ENCODE data around the gene CCDC24. TPM values are rescaled to one million over a fixed set of nuclear protein-coding genes. Genes with fewer than 3 reads are reported as not detected.

CCDC24 gene
- total and polyA plus RNA-seq, 2 of the 13 experiments (the other 11 are each of a cell fraction or from before 2014, with no cell fraction given): 1.4 to 2.9 TPM

GRCh38 chr1:43945674-43946235 lies 45.6 kb upstream of the CCDC24 start:
- peaks cover 27% of the 10 kb centered on the region for H3K4me1 ChIP-seq (ENCODE audit: insufficient read depth, low read length)
- peak overlapping the region; percentile 69 to 90 (median 79) for H3K4me3 ChIP-seq (replicated peaks in 1 of 3; ENCODE audit: insufficient read depth in 1 of 3, low read depth in 2 of 3, low read length in 3 of 3)
- H3K27ac ChIP-seq (ENCODE audit: extremely low read length, insufficient read depth, low read length): peak overlapping the region; percentile 21
- no peak overlapping the region for H2AFZ ChIP-seq (ENCODE audit: low read length)
- H3K9me3 ChIP-seq (ENCODE audit: low read length): no peaks in the 10 kb centered on the region
- no peak for ATAC-seq
- H3K9ac ChIP-seq (ENCODE audit: insufficient read depth, low read depth, low read length): peak overlapping the region; percentile 94
- 7% methylated on average over 3 of the region's 3 CpGs for WGBS (ENCODE audit: low lambda C conversion rate)
- peaks cover 11% of the 10 kb centered on the region for H3K79me2 ChIP-seq (ENCODE audit: insufficient read depth, low read length)
- peak overlapping the region; percentile 84 for H3K4me2 ChIP-seq (ENCODE audit: low read depth, low read length)
- H3K27me3 ChIP-seq (ENCODE audit: control insufficient read depth in 1 of 2, insufficient read depth in 2 of 2, low read length in 2 of 2): no peaks in the 10 kb centered on the region; a peak in 1 of 5 replicates
- CTCF ChIA-PET (ENCODE audit: low intra/inter-chr PET ratio, low total read pairs): no interaction called here
- BruUV-seq (replicated peaks): TSS peak; percentile 75
- no peak for DNase-seq (ENCODE audit: low spot score)
- no peak for FAIRE-seq
- in situ Hi-C loops (cut with HindIII; ENCODE audit: extremely low pct_ligation_motif_present, low pct_unique_long_range_greater_than_20kb): no loop called here
- POLR2A ChIA-PET: interaction anchor here (1.3 to 5.0 kb wide), 4 partner anchors 10 to 296 kb away, joined by 3 to 38 read pairs (median 11); partner anchors contain the start of genes ATP6V0B, DPH2 and KDM4A
- H3K36me3 ChIP-seq (replicated peaks in 1 of 2; ENCODE audit: control insufficient read depth in 1 of 2, insufficient read depth in 2 of 2, low read length in 2 of 2): no peaks in the 10 kb centered on the region; a peak in 1 of 5 replicates
- intact Hi-C loops (cut with micrococcal nuclease; ENCODE audit: unreplicated experiment): loop anchor here (1.0 to 5.0 kb wide), 2 partner anchors 9 to 238 kb away; partner anchors contain the start of gene ST3GAL3
- H4K20me1 ChIP-seq (ENCODE audit: insufficient read depth, low read length): no peaks in the 10 kb centered on the region
- TF ChIP-seq MEIS2 (CRISPR knock-in tag; IDR thresholded peaks at IDR 0.05): no peak
- TF ChIP-seq ZNF746 (CRISPR knock-in tag; IDR thresholded peaks at IDR 0.05): no peak
- no peak for TF ChIP-seq MEIS1 (CRISPR knock-in tag; IDR thresholded peaks at IDR 0.05; ENCODE audit: borderline replicate concordance)
- TF ChIP-seq SALL1 (CRISPR knock-in tag; IDR thresholded peaks at IDR 0.05): no peak
- TF ChIP-seq ZFP37 (CRISPR knock-in tag; IDR thresholded peaks at IDR 0.05; ENCODE audit: borderline replicate concordance): no peak
- peak; percentile 10; the same call in 1 of the 2 replicates for TF ChIP-seq CEBPG (CRISPR knock-in tag; IDR thresholded peaks at IDR 0.05)
- peak; percentile 42; the same call in 1 of the 2 replicates for TF ChIP-seq ZBTB40 (IDR thresholded peaks at IDR 0.05)
- TF ChIP-seq ZBTB40 (CRISPR knock-in tag; IDR thresholded peaks at IDR 0.05): no peak
- TF ChIP-seq GMEB1 (CRISPR knock-in tag; IDR thresholded peaks at IDR 0.05; ENCODE audit: borderline replicate concordance): no peak
- TF ChIP-seq MED8 (CRISPR knock-in tag; IDR thresholded peaks at IDR 0.05; ENCODE audit: insufficient replicate concordance): peak; percentile 0
- TF ChIP-seq TCF12 (IDR thresholded peaks at IDR 0.05): no peak
- 0 out of 2 replicates have a peak, but pooled peaks have one; percentile 2 for TF ChIP-seq TCF12 (CRISPR knock-in tag; IDR thresholded peaks at IDR 0.05)
- TF ChIP-seq MAX (IDR thresholded peaks at IDR 0.05): no peak
- TF ChIP-seq ZBTB1 (CRISPR knock-in tag; IDR thresholded peaks at IDR 0.05; ENCODE audit: borderline replicate concordance): no peak

Data from HepG2 (cell line).